Measurements from ENCODE around the gene CRTAP. TPM values are rescaled to one million over a fixed set of nuclear protein-coding genes. Genes with fewer than 3 reads are reported as not detected.

Gene CRTAP
- total and polyA plus RNA-seq, 2 experiments from 2014 or later, result 71.9 to 210 TPM

- Histone ChIP-seq H3K36me3 (ENCODE audit: insufficient read depth) (no peaks in the 10 kb centered on the region), H3K9me2 (ENCODE audit: insufficient read depth) (no peaks in the 10 kb centered on the region), H3K27me3 (ENCODE audit: insufficient read depth) (no peaks in the 10 kb centered on the region), H4K20me1 (replicated peaks; ENCODE audit: insufficient read depth) (peaks cover 4% of the 10 kb centered on the region; the same call in 1 of the 2 replicates), H3K4me3 (no peak overlapping the region), H3K4me2 (no peak overlapping the region), H3K79me2 (replicated peaks; ENCODE audit: insufficient read depth) (peaks cover 12% of the 10 kb centered on the region), H2AFZ (no peak overlapping the region), H3F3A (replicated peaks; ENCODE audit: low read depth) (0 out of 2 replicates have a peak, but pooled peaks cover 5% of the 10 kb centered on the region), H3K27ac (ENCODE audit: low read depth) (no peak overlapping the region), H3K4me1 (ENCODE audit: insufficient read depth) (peaks cover 20% of the 10 kb centered on the region)
- Mint-ChIP-seq H3K9me3 (no peaks in the 10 kb centered on the region), H3K4me3 (no peak overlapping the region), H3K27ac (no peak overlapping the region), H3K4me1 (peaks cover 15% of the 10 kb centered on the region), H3K27me3 (ENCODE audit: insufficient read depth, low read depth, poor library complexity) (peaks cover 12% of the 10 kb centered on the region), H3K36me3 (ENCODE audit: low read depth) (no peaks in the 10 kb centered on the region)
- ATAC-seq, result no peak
- no peak for TF ChIP-seq ZNF114 (CRISPR knock-in tag; IDR thresholded peaks at IDR 0.05)
- no peak for TF ChIP-seq NANOG (IDR thresholded peaks at IDR 0.05; ENCODE audit: borderline replicate concordance)
- TF ChIP-seq, protein P1, sequence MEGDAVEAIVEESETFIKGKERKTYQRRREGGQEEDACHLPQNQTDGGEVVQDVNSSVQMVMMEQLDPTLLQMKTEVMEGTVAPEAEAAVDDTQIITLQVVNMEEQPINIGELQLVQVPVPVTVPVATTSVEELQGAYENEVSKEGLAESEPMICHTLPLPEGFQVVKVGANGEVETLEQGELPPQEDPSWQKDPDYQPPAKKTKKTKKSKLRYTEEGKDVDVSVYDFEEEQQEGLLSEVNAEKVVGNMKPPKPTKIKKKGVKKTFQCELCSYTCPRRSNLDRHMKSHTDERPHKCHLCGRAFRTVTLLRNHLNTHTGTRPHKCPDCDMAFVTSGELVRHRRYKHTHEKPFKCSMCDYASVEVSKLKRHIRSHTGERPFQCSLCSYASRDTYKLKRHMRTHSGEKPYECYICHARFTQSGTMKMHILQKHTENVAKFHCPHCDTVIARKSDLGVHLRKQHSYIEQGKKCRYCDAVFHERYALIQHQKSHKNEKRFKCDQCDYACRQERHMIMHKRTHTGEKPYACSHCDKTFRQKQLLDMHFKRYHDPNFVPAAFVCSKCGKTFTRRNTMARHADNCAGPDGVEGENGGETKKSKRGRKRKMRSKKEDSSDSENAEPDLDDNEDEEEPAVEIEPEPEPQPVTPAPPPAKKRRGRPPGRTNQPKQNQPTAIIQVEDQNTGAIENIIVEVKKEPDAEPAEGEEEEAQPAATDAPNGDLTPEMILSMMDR (conservative IDR thresholded peaks at IDR 0.05; ENCODE audit: low read depth in 2 of 2), result no peak
- TF ChIP-seq REST (IDR thresholded peaks at IDR 0.05; ENCODE audit: unreplicated experiment), result no peak
- TF ChIP-seq JUNB (IDR thresholded peaks at IDR 0.05; ENCODE audit: unreplicated experiment), result no peak
- no peak for TF ChIP-seq EZH2phosphoT487 (IDR thresholded peaks at IDR 0.05; ENCODE audit: unreplicated experiment)
- TF ChIP-seq CREB1 (CRISPR knock-in tag; IDR thresholded peaks at IDR 0.05; ENCODE audit: low read depth), result no peak
- TF ChIP-seq EZH2 (IDR thresholded peaks at IDR 0.05; ENCODE audit: low read depth, unreplicated experiment), result no peak
- no peak for TF ChIP-seq POLR2AphosphoS5 (IDR thresholded peaks at IDR 0.05; ENCODE audit: low read depth)
- no peak for TF ChIP-seq ETS1 (IDR thresholded peaks at IDR 0.05)
- no peak for TF ChIP-seq STAT1 (IDR thresholded peaks at IDR 0.05; ENCODE audit: unreplicated experiment)
- no peak for TF ChIP-seq ZNF331 (CRISPR knock-in tag; IDR thresholded peaks at IDR 0.05; ENCODE audit: low read depth)
- TF ChIP-seq ZNF462 (CRISPR knock-in tag; IDR thresholded peaks at IDR 0.05), result no peak
- DNase-seq (ENCODE audit: low spot score), result no peak
Measured at GRCh38 chr3:33100229-33100628, 13.6 kb upstream of the CRTAP start.
